Activated B cell treated with CpG ODN at 0.5 μM for 24 hours (primary cell): ENCODE data around the gene SEMA3A. TPM values are rescaled to one million over a fixed set of nuclear protein-coding genes. Genes with fewer than 3 reads are reported as not detected.

Experiments used
- ATAC-seq: fragments of 200-7000 bp; cut with Tn5 transposase; one replicate; pipeline ENCODE4 v1.10.0; 2021; ENCODE audit warnings: low read depth, mild to moderate bottlenecking, moderate library complexity
- CTCF ChIA-PET: fragments of 350-600 bp; sonication (Branson Sonifier 250); formaldehyde crosslinking; loops from one replicate; lab custom pipeline; 2021; ENCODE audit warnings: antibody characterized with exemption; lab: Charles Lee
- POLR2A ChIA-PET: fragments of 350-600 bp; sonication (Branson Sonifier 250); formaldehyde crosslinking; loops from one replicate; lab custom pipeline; 2021; ENCODE audit warnings: antibody characterized with exemption; lab: Charles Lee
- DNase-seq: peaks from one replicate; pipeline ENCODE4 v3.0.0; 2022
- H3K27ac Mint-ChIP-seq: one replicate; pipeline ENCODE4 v1.8.0; 2020; ENCODE audit warnings: mixed read lengths
- H3K27me3 Mint-ChIP-seq: one replicate; pipeline ENCODE4 v1.8.0; 2021; ENCODE audit warnings: mixed read lengths
- H3K36me3 Mint-ChIP-seq: one replicate; pipeline ENCODE4 v1.8.0; 2021; ENCODE audit warnings: low read depth, mixed read lengths
- H3K4me1 Mint-ChIP-seq: one replicate; pipeline ENCODE4 v1.8.0; 2021; ENCODE audit warnings: mixed read lengths
- H3K4me3 Mint-ChIP-seq: one replicate; pipeline ENCODE4 v1.8.0; 2020; ENCODE audit warnings: mild to moderate bottlenecking, mixed read lengths
- H3K9me3 Mint-ChIP-seq: one replicate; pipeline ENCODE4 v1.8.0; 2020; ENCODE audit warnings: mixed read lengths
- intact Hi-C: fragments of 100-400 bp; cut with micrococcal nuclease; formaldehyde crosslinking; loops from one replicate; pipeline ENCODE4 v1.15.1; 2024
- total RNA-seq: library from RNA; stranded (reverse); gene quantifications from 2 replicates; pipeline ENCODE4 v1.2.3, GENCODE V29; 2022
- TF ChIP-seq, protein P1 (sequence below): fragments of 200-600 bp; IDR thresholded peaks from one replicate; pipeline ENCODE4 v1.8.0; 2022; ENCODE audit warnings: antibody characterized with exemption, mild to moderate bottlenecking

The SEMA3A gene
- total RNA-seq, 1 donor from 2014 or later = not detected

- H3K4me3 Mint-ChIP-seq = no peak overlapping the region
- intact Hi-C loops = no loop called here
- no peaks in the 10 kb centered on the region for H3K27me3 Mint-ChIP-seq
- no peaks in the 10 kb centered on the region for H3K4me1 Mint-ChIP-seq
- H3K9me3 Mint-ChIP-seq = no peaks in the 10 kb centered on the region
- ChIA-PET POLR2A (no interaction called here), CTCF (no interaction called here)
- no peaks in the 10 kb centered on the region for H3K36me3 Mint-ChIP-seq
- no peak overlapping the region for H3K27ac Mint-ChIP-seq
- TF ChIP-seq, protein P1, sequence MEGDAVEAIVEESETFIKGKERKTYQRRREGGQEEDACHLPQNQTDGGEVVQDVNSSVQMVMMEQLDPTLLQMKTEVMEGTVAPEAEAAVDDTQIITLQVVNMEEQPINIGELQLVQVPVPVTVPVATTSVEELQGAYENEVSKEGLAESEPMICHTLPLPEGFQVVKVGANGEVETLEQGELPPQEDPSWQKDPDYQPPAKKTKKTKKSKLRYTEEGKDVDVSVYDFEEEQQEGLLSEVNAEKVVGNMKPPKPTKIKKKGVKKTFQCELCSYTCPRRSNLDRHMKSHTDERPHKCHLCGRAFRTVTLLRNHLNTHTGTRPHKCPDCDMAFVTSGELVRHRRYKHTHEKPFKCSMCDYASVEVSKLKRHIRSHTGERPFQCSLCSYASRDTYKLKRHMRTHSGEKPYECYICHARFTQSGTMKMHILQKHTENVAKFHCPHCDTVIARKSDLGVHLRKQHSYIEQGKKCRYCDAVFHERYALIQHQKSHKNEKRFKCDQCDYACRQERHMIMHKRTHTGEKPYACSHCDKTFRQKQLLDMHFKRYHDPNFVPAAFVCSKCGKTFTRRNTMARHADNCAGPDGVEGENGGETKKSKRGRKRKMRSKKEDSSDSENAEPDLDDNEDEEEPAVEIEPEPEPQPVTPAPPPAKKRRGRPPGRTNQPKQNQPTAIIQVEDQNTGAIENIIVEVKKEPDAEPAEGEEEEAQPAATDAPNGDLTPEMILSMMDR = no peak
- DNase-seq = no peak
- no peak for ATAC-seq
Observed at GRCh38 chr7:83985821-83986220, 208.8 kb downstream of the SEMA3A start.

DNA sequence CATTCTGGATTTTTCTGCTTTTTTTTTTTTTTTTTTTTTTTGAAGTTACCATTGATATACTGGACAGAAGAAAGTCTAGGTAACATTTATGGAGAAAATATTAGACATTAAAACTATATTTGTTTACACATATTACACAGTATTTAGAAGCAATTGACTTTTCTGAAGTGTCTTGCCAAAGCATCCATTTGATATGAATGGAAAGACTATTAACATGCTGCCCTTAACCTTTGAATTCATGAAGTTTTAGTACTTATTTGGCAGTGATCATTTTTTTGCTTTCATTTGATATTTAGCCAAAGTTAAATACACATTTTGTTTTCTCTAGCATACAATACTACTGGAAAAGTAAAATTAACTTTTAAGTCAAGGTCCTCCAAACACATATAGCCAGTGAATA, 210.0 kb downstream of the SEMA3A start:
- ChIA-PET CTCF (no interaction called here), POLR2A (no interaction called here)
- Mint-ChIP-seq H3K9me3 (no peaks in the 10 kb centered on the region), H3K27me3 (no peaks in the 10 kb centered on the region), H3K4me1 (no peaks in the 10 kb centered on the region), H3K27ac (no peak overlapping the region), H3K36me3 (no peaks in the 10 kb centered on the region), H3K4me3 (no peak overlapping the region)
- ATAC-seq = no peak
- TF ChIP-seq, protein P1 = no peak
- intact Hi-C loops = no loop called here
- DNase-seq = no peak

- no peak for ATAC-seq
- intact Hi-C loops = no loop called here
- no peak overlapping the region for H3K4me3 Mint-ChIP-seq
Observed at GRCh38 chr7:83984076-83984475, 210.5 kb downstream of the SEMA3A start.

GRCh38 chr7:83983606-83984005, 211.0 kb downstream of the SEMA3A start:
- no peak overlapping the region for H3K4me3 Mint-ChIP-seq
- ChIA-PET POLR2A (no interaction called here), CTCF (no interaction called here)
- H3K9me3 Mint-ChIP-seq = no peaks in the 10 kb centered on the region
- TF ChIP-seq, protein P1 = no peak
- ATAC-seq (no peak), DNase-seq (no peak)
- no peak overlapping the region for H3K27ac Mint-ChIP-seq
- H3K4me1 Mint-ChIP-seq = no peaks in the 10 kb centered on the region
- intact Hi-C loops = no loop called here
- no peaks in the 10 kb centered on the region for H3K36me3 Mint-ChIP-seq
- H3K27me3 Mint-ChIP-seq = no peaks in the 10 kb centered on the region

More at GRCh38 chr7:83984076-83984475, 210.5 kb downstream of the SEMA3A start:
- no peaks in the 10 kb centered on the region for H3K27me3 Mint-ChIP-seq
- ChIA-PET CTCF (no interaction called here), POLR2A (no interaction called here)
- no peak for DNase-seq
- TF ChIP-seq, protein P1 = no peak
- H3K9me3 Mint-ChIP-seq = no peaks in the 10 kb centered on the region
- H3K36me3 Mint-ChIP-seq = no peaks in the 10 kb centered on the region
- H3K4me1 Mint-ChIP-seq = no peaks in the 10 kb centered on the region
- no peak overlapping the region for H3K27ac Mint-ChIP-seq

DNA sequence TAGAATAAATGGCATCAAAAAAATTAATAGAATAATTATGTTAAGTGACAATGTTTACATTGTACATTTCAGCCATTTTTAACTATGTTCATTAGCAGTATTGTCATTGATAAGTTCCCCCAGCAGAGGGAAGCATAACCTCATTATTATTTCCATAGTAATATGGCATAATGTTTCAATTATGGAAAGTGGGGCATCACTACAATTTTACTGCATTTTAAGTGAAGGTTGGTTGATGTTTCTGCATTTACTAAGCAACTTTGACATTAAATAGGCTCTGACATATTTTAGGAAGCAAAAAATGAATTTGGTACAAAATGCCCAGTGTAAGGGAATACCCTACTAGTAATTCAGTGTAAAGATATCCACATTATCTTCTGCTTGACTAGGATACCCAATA, 218.3 kb downstream of the SEMA3A start:
- DNase-seq (no peak), ATAC-seq (no peak)
- intact Hi-C loops = loop anchor here (1.0 to 2.0 kb wide), 2 partner anchors 1047 to 1578 kb away; no protein-coding TSS in a partner anchor
- ChIA-PET POLR2A (no interaction called here), CTCF (no interaction called here)
- Mint-ChIP-seq H3K36me3 (no peaks in the 10 kb centered on the region), H3K27ac (no peak overlapping the region), H3K27me3 (no peaks in the 10 kb centered on the region), H3K4me3 (no peak overlapping the region), H3K4me1 (no peaks in the 10 kb centered on the region), H3K9me3 (no peaks in the 10 kb centered on the region)
- TF ChIP-seq, protein P1 = no peak
